Stomach (tissue), 4 donors: ENCODE data around the gene ROBO1.

Experiments used
- EP300 ChIP-seq: sonication (generic); formaldehyde crosslinking; IDR thresholded peaks from one replicate; pipeline ENCODE4 v1.6.1; 2017; ENCODE audit warnings: antibody characterized with exemption
- POLR2A ChIP-seq, 4 donors: fragments of 450-650 bp; IDR thresholded peaks; one replicate each; pipeline ENCODE4 v1.6.1; 2016; ENCODE audit warnings: antibody characterized with exemption in 4 of 4, control low read depth in 2 of 4, mild to moderate bottlenecking in 1 of 4, moderate library complexity in 1 of 4
- POLR2AphosphoS5 ChIP-seq, 3 donors: sonication (generic); formaldehyde crosslinking; IDR thresholded peaks; one replicate each; pipeline ENCODE4 v1.6.1; 2016; ENCODE audit warnings: antibody characterized with exemption in 3 of 3
- TF ChIP-seq, protein P1 (sequence below), 7 experiments: fragments of 450-650 bp in 4 of 7; fragments of 200-600 bp in 3 of 7; sonication (generic) in 3 of 7; IDR thresholded peaks; one replicate each; pipeline ENCODE4 v1.5.1; 2016 to 2019; ENCODE audit warnings: antibody characterized with exemption in 7 of 7, control low read depth in 2 of 7, mild to moderate bottlenecking in 1 of 7

DNA sequence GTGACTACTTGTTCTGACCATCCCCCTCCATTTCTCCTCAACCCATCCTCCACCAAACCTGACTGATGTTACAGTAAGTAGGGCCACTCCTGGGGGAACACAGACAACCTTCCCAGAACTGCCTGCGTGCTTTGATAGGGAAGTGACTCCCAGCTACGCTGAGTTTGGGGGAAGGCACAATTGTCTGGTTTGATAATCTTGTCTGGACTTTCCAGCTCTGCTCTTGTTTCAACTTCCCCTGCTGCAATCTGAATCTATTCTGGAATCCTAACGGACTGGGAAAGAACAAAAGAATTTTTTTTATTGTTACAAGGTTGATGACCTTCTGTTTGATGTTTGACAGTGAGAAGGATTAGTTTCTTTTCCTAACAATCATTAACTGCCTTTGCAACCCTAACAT lies 895.6 kb downstream of the ROBO1 start:
- TF ChIP-seq, protein P1, sequence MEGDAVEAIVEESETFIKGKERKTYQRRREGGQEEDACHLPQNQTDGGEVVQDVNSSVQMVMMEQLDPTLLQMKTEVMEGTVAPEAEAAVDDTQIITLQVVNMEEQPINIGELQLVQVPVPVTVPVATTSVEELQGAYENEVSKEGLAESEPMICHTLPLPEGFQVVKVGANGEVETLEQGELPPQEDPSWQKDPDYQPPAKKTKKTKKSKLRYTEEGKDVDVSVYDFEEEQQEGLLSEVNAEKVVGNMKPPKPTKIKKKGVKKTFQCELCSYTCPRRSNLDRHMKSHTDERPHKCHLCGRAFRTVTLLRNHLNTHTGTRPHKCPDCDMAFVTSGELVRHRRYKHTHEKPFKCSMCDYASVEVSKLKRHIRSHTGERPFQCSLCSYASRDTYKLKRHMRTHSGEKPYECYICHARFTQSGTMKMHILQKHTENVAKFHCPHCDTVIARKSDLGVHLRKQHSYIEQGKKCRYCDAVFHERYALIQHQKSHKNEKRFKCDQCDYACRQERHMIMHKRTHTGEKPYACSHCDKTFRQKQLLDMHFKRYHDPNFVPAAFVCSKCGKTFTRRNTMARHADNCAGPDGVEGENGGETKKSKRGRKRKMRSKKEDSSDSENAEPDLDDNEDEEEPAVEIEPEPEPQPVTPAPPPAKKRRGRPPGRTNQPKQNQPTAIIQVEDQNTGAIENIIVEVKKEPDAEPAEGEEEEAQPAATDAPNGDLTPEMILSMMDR (IDR thresholded peaks at IDR 0.05): no peak
- TF ChIP-seq POLR2A (IDR thresholded peaks at IDR 0.05) (no peak), EP300 (no peak), POLR2AphosphoS5 (IDR thresholded peaks at IDR 0.05) (no peak)
